Activated CD8-positive, alpha-beta memory T cell treated with anti-CD3 and anti-CD28 coated beads, Interleukin-2, amount 50 U/mL, for 4 hours (primary cell): ENCODE data around the gene PRKAG1.

Experiments
- DNase-seq: peaks from one replicate; pipeline ENCODE4 v3.0.0-alpha.2; 2020

The PRKAG1 gene

DNA sequence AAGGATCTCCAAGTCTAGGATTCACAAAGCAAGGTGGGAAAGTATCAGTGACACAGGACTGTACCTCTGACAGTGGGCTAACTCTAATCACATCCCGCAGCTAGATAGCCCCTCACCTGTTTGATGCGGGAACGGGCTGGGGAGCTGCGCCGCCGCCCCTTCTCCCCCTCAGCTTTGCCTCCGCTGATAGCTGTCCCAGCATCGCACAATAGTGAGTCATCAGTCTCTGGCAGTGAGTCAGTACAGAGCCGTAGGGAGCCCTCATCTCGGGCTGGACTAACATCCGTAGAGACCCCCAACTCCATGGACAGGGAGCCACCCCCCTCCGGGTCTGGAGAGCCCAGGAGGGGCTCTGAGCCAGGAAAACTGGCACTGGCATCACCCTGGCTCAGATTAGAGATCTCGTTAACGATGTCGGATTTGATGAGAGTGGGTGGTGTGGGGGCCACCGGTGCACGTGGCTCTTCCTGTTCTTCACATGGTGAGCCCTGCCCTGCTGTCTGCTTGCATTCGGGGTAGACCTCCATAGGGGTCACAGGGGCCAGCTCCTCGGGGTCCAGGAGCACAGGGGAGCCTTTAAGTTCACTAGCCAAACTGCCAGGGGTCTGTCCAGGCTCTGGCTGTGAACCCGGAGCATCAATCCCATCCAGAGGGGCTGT is 31.1 kb upstream of the PRKAG1 start:
- no peak for DNase-seq

DNA sequence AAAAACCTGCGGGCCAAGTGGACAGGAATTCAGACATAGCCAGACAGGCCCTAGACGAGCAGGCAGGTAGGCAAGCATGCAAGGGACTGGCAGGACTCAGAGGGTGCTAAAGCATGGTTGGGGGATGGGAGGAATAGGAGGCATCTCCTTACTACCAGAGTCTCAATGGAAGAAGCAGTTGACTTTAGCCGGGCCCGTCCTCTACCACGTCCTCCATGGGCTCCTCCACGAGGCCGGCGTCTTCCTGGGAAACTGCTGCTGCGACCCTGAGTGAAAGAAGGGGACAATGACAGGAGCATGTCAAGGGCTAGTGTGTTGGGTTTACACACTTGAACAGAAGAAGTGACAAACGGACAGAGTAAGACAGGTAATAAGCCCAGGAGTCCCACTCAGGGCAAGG is 30.4 kb upstream of the PRKAG1 start:
- DNase-seq, result no peak

GRCh38 chr12:49046129-49046895 is 27.7 kb upstream of the PRKAG1 start:
- no peak for DNase-seq

GRCh38 chr12:49044660-49045059 is 26.1 kb upstream of the PRKAG1 start:
- no peak for DNase-seq

- peak; percentile 82 for DNase-seq
Observed at GRCh38 chr12:49043856-49044258, 25.3 kb upstream of the PRKAG1 start.

GRCh38 chr12:49043241-49043640 is 24.7 kb upstream of the PRKAG1 start:
- DNase-seq, result no peak

GRCh38 chr12:49041881-49042484 is 23.4 kb upstream of the PRKAG1 start:
- DNase-seq, result no peak

- no peak for DNase-seq
Observed at GRCh38 chr12:49041036-49041880, 22.7 kb upstream of the PRKAG1 start.

- DNase-seq, result no peak
Observed at GRCh38 chr12:49040364-49040855, 21.8 kb upstream of the PRKAG1 start.

DNA sequence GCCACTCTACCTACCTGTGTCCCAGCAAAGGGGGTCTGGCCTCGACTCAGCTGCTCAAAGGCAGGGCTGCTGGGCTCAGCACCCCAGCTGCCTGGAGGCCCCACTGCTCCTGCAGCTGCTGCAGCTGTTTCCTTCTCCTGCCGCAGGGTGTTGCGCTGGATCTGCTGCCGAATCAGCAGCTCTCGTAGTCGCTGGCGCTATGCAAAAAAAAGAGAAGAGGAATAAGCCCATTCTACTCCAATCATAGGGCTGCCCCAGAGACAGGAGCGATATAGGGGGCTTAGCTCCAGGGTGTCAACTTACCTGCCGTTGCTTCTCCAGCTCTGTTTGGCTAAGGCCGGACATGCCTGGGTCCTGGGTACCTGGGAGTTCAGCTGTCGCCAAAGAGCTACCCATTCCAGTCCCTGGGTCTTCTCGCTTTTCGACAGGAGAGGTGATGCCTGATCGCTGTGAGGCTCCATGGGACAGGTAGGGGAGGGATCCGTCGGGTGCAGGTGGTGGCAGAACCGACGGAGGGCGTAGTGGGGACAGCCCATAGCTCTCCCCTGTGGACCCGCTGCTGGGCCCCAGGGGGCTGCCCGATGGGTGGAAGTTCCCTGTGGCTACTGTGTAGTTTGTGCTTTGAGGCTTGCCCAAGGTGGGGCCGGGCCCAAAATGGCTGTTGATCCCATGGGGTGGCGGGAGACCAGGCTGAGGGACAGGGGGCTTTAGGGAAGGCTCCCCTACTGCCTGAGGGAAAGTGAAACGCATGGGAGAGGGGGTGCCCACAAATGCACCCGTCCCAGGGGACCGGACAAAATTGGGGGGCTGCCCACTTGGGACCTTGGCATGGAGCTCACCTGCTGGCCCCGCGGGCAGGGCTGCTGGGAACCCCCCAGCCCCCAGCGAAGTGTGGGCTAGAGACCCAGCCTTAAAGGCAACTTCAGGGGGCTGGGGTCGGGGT is 21.1 kb upstream of the PRKAG1 start:
- no peak for DNase-seq

DNA sequence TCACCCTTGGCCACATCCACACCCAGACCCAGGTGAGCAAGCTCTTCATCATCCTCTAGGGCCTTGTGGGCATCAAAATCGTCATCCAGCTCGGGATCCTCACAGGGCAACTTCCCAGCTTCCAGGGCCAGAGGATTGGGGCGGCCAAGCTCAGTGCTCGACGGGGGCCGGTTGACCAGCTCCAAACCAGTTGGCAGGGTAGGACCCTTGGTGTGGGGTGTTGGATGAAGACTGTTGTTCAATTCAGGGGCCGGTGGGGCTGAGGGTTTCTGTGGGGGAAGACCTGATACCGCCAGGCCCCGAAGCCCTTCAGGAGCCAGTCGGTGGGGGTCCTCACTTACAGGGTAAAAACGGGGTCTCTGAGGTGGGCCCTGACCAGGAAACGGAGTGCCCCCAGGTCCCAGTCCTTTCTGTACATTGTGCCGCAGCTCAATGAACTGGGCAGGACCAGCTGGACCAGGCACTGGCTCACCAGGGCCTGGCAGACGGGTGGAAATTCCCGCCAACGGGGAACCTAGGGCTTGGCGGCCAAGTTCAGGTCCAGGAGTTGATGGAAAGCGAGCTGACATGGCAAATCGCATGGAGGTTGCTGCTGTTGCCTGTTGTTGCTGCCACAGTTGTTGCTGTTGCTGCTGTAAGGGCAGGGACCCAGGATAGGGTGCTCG is 19.8 kb upstream of the PRKAG1 start:
- no peak for DNase-seq

DNA sequence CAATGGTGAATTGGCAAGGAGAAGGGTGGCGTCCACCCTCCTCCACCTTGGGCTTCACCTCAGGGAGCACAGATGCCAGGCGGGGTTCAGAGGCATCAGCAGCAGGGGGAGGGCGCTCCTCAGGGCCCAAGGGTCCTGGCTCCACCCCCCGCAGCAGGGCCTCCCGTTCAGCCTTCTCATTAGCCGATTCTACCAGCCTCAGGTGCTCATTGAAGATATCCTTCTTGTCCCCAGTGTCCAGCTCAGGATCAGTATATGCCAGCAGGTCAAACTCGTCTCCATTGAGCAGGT is 19.3 kb upstream of the PRKAG1 start:
- DNase-seq, result no peak

DNA sequence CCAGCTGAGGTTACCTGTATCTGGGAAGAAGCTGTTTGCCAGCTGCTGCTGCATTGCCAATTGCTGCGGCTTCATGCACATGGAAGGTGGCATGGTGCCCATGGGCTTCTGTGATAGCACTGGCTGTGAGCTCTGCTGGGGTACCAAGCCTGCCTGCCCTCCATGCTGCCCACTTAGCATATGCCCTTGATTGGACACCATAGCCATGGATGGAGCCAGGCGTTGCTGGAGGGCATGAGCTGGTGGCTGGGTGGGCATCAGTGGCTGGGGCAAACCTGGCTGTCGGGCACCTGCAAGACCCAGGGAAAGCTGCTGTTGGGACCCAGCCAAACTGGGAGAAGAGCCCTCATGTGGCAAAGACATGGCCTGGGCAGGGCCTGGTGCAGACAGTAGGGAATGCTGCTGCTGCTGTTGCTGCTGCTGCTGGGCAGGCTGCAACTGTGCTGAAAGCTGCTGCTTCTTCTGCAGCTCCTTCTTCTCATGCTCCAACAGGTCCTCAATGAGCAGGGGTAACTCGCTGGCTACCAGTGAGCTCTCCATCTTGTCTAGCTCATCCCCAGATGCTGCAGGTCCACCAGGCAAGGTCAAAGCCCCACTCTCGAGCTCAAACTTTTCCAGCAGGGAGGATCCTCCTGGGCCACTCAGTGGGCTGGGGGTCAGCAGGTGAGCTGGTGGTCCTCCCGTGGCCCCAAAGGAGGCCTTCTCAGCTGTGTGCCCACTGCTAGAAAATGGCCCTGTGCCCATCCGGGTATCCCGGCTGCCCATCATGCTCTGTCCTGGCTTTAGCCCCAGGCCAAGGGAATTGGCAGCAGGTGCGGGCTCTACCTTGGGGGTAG is 18.8 kb upstream of the PRKAG1 start:
- no peak for DNase-seq

DNA sequence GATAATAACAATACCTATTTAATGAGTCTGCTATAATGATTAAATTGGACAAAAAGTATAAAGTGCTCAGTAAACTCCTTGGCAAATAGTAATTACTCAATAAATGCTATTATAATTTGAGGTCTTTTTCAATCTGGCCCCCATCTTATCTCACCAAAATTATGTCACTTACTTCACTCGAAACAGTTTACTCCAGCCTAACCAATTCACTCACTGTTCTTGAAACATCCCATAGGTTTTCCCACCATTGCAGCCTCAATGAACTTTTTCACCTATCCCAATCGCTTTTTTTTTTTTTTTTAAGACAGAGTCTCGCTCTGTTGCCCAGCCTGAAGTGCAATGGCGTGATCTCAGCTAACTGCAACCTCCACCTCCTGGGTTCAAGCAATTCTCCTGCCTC is 17.5 kb upstream of the PRKAG1 start:
- DNase-seq, result no peak

DNA sequence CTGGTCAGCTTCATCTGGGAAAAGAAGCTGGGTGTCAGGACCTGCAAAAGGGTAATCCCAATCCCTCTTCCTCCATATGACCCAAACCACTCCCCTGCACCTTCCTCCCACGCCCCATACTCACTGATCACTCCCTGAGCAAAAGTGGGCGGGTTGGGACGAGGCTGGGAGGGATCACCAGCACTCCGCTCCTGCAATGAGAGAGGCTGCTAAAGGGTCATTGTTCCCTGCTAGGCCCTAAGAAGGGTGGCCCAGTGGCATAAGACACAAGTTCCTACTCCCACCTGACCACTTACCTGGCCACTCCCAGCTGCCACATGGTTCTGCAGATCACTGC is 15.7 kb upstream of the PRKAG1 start:
- no peak for DNase-seq

DNA sequence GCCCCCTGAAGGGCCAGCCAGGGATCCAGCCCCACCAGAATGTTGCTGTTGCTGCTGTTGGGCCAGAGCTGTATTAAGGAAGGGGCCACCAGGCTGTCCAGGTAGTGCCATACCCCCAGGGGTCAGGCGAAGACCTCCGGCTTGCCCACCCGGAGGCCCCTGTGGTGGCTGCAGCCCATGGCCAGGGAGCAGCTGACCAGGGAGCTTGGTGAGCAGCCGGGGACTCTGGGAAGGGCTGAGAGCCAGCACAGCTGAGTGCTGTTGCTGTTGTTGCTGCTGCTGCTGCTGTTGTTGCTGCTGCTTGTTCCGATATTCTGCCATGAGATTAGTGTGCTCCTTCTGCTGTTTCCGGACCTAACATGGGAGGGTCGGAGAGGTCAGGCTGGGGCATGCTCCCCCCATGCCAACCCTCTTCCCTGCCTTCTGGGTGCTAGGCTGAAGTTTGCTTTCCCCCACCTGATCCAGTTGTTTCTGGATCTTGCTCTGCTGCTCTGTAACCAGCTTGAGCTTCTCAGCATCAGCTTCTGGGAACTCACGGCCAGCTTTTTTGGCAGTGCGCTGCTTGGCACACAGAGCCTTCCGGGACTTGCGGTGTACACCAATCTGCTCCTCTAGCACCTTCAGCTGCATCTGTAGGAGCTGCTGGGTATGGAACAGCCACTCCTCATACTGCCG is 15.2 kb upstream of the PRKAG1 start:
- DNase-seq, result no peak

DNA sequence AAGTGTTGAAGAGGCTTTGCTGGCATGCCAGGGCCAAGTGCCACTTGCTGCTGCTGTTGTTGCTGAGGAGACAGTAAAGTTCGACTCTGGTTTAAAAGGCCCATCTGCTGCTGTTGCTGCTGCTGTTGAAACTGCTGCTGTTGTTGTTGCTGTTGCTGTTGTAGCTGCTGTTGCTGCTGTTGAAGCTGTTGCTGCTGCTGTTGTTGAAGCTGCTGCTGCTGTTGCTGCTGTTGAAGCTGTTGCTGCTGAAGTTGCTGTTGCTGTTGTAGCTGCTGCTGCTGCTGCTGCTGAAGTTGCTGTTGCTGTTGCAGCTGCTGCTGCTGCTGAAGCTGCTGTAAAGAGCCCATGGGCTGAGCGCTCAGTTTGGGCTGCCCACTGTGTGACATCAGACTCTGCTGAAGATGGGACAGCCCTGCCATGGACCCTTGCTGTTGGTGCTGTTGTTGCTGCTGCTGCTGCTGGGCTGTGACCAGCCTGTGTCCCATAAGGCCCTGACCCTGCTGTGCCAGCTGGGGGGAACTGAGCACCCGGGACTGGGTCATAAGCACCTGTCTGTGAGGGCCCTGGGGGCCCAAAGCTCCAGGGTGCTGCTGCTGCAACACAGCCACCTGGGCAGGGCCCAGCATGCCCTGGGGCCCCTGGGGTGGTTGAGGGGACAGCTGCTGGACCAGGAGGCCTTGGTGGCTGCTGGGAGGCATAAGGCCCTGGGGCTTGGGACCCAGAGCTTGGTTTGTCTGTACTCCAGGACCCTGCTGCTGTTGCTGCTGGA is 14.3 kb upstream of the PRKAG1 start:
- DNase-seq, result no peak

- DNase-seq, result no peak
Observed at GRCh38 chr12:49032276-49032675, 13.7 kb upstream of the PRKAG1 start.

- DNase-seq, result no peak
Observed at GRCh38 chr12:49031573-49032161, 13.1 kb upstream of the PRKAG1 start.
